ENCODE data around the gene ZNF283. TPM values are rescaled to one million over a fixed set of nuclear protein-coding genes. Genes with fewer than 3 reads are reported as not detected.

ZNF283 gene
- total and polyA plus RNA-seq, 2 donors (not counting 1 experiment from before 2014, with no cell fraction given) = 2.1 to 20.8 TPM

GRCh38 chr19:43780706-43781525 lies 46.2 kb upstream of the ZNF283 start, which contains the start of gene KCNN4:
TSS of gene KCNN4 (minus strand) at chr19:43780973. CDS start at chr19:43780861, 112 bp downstream.
- Mint-ChIP-seq H3K9me3 (ENCODE audit: insufficient read depth) (no peaks in the 10 kb centered on the region), H3K4me1 (peaks cover 90% of the 10 kb centered on the region), H3K27me3 (no peaks in the 10 kb centered on the region), H3K4me3 (peak within 1 kb of the TSS; percentile 93), H3K27ac (peak within 1 kb of the TSS; percentile 99)
- Histone ChIP-seq H3K79me2 (ENCODE audit: control insufficient read depth, insufficient read depth, low read length) (peaks cover 55% of the 10 kb centered on the region), H3K36me3 (replicated peaks in 1 of 2; ENCODE audit: control extremely low read depth in 1 of 2, control insufficient read depth in 1 of 2, extremely low read depth in 1 of 2, insufficient read depth in 2 of 2, low read length in 1 of 2) (peaks cover 0 to 4% of the 10 kb centered on the region in 2 experiments), H3K27ac (ENCODE audit: low read length in 2 of 2) (peak within 1 kb of the TSS; percentile 73 to 85), H2AFZ (ENCODE audit: insufficient read depth, low read depth, low read length, poor library complexity, severe bottlenecking) (peak within 1 kb of the TSS; percentile 65), H3K4me1 (ENCODE audit: control insufficient read depth in 2 of 2, insufficient read depth in 2 of 2, low read length in 2 of 2) (peaks cover 74 to 94% of the 10 kb centered on the region in 2 donors), H3K27me3 (replicated peaks in 1 of 4; ENCODE audit: control extremely low read depth in 1 of 4, control insufficient read depth in 3 of 4, insufficient read depth in 4 of 4, low read length in 3 of 4) (no peaks in the 10 kb centered on the region), H4K20me1 (ENCODE audit: control insufficient read depth, insufficient read depth, low read length, poor library complexity, severe bottlenecking) (peaks cover 19% of the 10 kb centered on the region), H3K4me3 (ENCODE audit: control extremely low read depth in 1 of 5, extremely low read depth in 1 of 5, insufficient read depth in 1 of 5, low read depth in 2 of 5, low read length in 4 of 5) (peak within 1 kb of the TSS; percentile 18 to 74 (median 66)), H3K4me2 (replicated peaks; ENCODE audit: low read depth, low read length, poor library complexity, severe bottlenecking) (peak within 1 kb of the TSS; percentile 85), H3K9ac (ENCODE audit: low read length) (peak within 1 kb of the TSS; percentile 78), H3K9me3 (ENCODE audit: control extremely low read depth in 1 of 3, control insufficient read depth in 2 of 3, insufficient read depth in 1 of 3, low read length in 2 of 3) (no peaks in the 10 kb centered on the region)
- ATAC-seq (ENCODE audit: low read depth) = peak; percentile 72
- intact Hi-C loops (cut with micrococcal nuclease) = loop anchor here (1.0 to 10.0 kb wide), 4 partner anchors 16 to 336 kb away; partner anchors contain the start of gene SMG9
- DNase-seq = peak; percentile 83
- 11% methylated on average over 18 of the region's 19 CpGs for WGBS (ENCODE audit: insufficient coverage)
- ChIA-PET CTCF (interaction anchor here (0.6 to 11.3 kb wide), 6 partner anchors 17 to 225 kb away, joined by 4 to 237 read pairs (median 6); partner anchors contain the start of gene SMG9), POLR2A (interaction anchor here (0.5 to 9.3 kb wide), 7 partner anchors 14 to 46 kb away, joined by 3 to 89 read pairs (median 6); partner anchors contain the start of genes SMG9 and ZNF283)
- TF ChIP-seq CTCF (IDR thresholded peaks at IDR 0.05) (no peak), EZH2 (IDR thresholded peaks at IDR 0.05; ENCODE audit: borderline replicate concordance, insufficient read depth, low read depth, low read length, poor library complexity, severe bottlenecking) (no peak)
